ENCODE measurements around the gene ULBP2.

DNA sequence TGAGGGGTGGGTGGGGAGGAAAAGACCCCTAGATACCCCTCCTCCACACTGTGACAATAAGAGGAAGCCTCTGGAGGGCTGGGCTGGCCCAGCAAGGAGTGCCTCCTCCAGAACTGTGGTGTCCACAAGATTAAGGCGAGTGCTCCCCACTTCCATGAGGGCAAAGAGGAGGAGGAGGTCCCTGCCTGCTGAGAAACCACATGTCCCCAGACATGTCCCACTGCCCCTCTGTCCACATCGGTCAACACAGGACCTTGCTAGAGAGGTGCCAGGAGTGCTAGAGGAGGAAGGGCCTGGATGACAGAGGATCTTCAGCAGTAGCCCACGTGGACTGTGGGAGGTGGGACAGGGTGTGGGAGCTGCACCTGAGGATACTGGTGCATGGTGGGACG is 22.0 kb upstream of the ULBP2 start:
- TF ChIP-seq, protein P1, sequence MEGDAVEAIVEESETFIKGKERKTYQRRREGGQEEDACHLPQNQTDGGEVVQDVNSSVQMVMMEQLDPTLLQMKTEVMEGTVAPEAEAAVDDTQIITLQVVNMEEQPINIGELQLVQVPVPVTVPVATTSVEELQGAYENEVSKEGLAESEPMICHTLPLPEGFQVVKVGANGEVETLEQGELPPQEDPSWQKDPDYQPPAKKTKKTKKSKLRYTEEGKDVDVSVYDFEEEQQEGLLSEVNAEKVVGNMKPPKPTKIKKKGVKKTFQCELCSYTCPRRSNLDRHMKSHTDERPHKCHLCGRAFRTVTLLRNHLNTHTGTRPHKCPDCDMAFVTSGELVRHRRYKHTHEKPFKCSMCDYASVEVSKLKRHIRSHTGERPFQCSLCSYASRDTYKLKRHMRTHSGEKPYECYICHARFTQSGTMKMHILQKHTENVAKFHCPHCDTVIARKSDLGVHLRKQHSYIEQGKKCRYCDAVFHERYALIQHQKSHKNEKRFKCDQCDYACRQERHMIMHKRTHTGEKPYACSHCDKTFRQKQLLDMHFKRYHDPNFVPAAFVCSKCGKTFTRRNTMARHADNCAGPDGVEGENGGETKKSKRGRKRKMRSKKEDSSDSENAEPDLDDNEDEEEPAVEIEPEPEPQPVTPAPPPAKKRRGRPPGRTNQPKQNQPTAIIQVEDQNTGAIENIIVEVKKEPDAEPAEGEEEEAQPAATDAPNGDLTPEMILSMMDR (IDR thresholded peaks at IDR 0.05) = no peak
- no peak for TF ChIP-seq POLR2A (IDR thresholded peaks at IDR 0.05)
